Measurements from ENCODE around the gene ACER2. TPM values are rescaled to one million over a fixed set of nuclear protein-coding genes. Genes with fewer than 3 reads are reported as not detected.
"Not testable (repeated sequence)": the region's sequence is repeated elsewhere in the genome, so short reads cannot be mapped to it uniquely, and the experiment has no call there.

Gene ACER2
- total and polyA plus RNA-seq, 2 experiments from 2014 or later, result 0.24 to 1.9 TPM

GRCh38 chr9:19397845-19398244, 11.0 kb upstream of the ACER2 start:
- H3K4me3 ChIP-seq, result no peak overlapping the region
- H3K9me3 ChIP-seq (ENCODE audit: low read depth), result no peaks in the 10 kb centered on the region
- no peak overlapping the region for H3K27ac ChIP-seq
- no peaks in the 10 kb centered on the region for H3K36me3 ChIP-seq
- no peaks in the 10 kb centered on the region for H3K4me1 ChIP-seq (ENCODE audit: low read depth)
- DNase-seq (ENCODE audit: low read depth in 1 of 2, low spot score in 1 of 2), result no peak
- no peaks in the 10 kb centered on the region for H3K27me3 ChIP-seq
- TF ChIP-seq CTCF (IDR thresholded peaks at IDR 0.05; ENCODE audit: low read depth, low read length), result no peak

GRCh38 chr9:19403231-19403630, 5.6 kb upstream of the ACER2 start:
- H3K27me3 ChIP-seq; H3K27ac ChIP-seq; H3K4me1 ChIP-seq (ENCODE audit: low read depth); H3K4me3 ChIP-seq; H3K9me3 ChIP-seq (ENCODE audit: low read depth); H3K36me3 ChIP-seq; DNase-seq (ENCODE audit: low read depth in 1 of 2, low spot score in 1 of 2): not testable (repeated sequence)

GRCh38 chr9:19404283-19405075, 4.3 kb upstream of the ACER2 start:
- TF ChIP-seq CTCF (IDR thresholded peaks at IDR 0.05; ENCODE audit: low read depth, low read length), result no peak
- no peak overlapping the region for H3K4me3 ChIP-seq
- DNase-seq (ENCODE audit: low read depth in 1 of 2, low spot score in 1 of 2), result no peak
- H3K4me1 ChIP-seq (ENCODE audit: low read depth), result no peaks in the 10 kb centered on the region
- no peaks in the 10 kb centered on the region for H3K36me3 ChIP-seq
- H3K9me3 ChIP-seq (ENCODE audit: low read depth), result no peaks in the 10 kb centered on the region
- no peak overlapping the region for H3K27ac ChIP-seq
- no peaks in the 10 kb centered on the region for H3K27me3 ChIP-seq

GRCh38 chr9:19405771-19406170, 3.0 kb upstream of the ACER2 start:
- no peak overlapping the region for H3K4me3 ChIP-seq
- H3K36me3 ChIP-seq, result no peaks in the 10 kb centered on the region
- no peaks in the 10 kb centered on the region for H3K27me3 ChIP-seq
- no peak for DNase-seq (ENCODE audit: low read depth in 1 of 2, low spot score in 1 of 2)
- H3K4me1 ChIP-seq (ENCODE audit: low read depth), result no peaks in the 10 kb centered on the region
- no peak overlapping the region for H3K27ac ChIP-seq
- H3K9me3 ChIP-seq (ENCODE audit: low read depth), result no peaks in the 10 kb centered on the region
- TF ChIP-seq CTCF (IDR thresholded peaks at IDR 0.05; ENCODE audit: low read depth, low read length), result no peak

GRCh38 chr9:19408316-19408692, 505 bp upstream of the ACER2 start:
- Histone ChIP-seq H3K27me3 (no peaks in the 10 kb centered on the region), H3K9me3 (ENCODE audit: low read depth) (no peaks in the 10 kb centered on the region), H3K36me3 (no peaks in the 10 kb centered on the region), H3K4me1 (ENCODE audit: low read depth) (no peaks in the 10 kb centered on the region), H3K4me3 (peak overlapping the region; percentile 61), H3K27ac (no peak overlapping the region)
- DNase-seq (ENCODE audit: low read depth in 1 of 2, low spot score in 1 of 2), result no peak
- TF ChIP-seq CTCF (IDR thresholded peaks at IDR 0.05; ENCODE audit: low read depth, low read length), result no peak

- Histone ChIP-seq H3K4me3 (peak overlapping the region; percentile 61), H3K27ac (no peak overlapping the region), H3K36me3 (no peaks in the 10 kb centered on the region), H3K9me3 (ENCODE audit: low read depth) (no peaks in the 10 kb centered on the region), H3K27me3 (no peaks in the 10 kb centered on the region), H3K4me1 (ENCODE audit: low read depth) (no peaks in the 10 kb centered on the region)
- TF ChIP-seq CTCF (IDR thresholded peaks at IDR 0.05; ENCODE audit: low read depth, low read length), result no peak
- peak; percentile 15 to 68 for DNase-seq (ENCODE audit: low read depth in 1 of 2, low spot score in 1 of 2)
Measured at GRCh38 chr9:19409401-19410194, 789 bp downstream of the ACER2 start.

Measured in cardiac muscle cell (in vitro differentiated cells and primary cell).